Prostate gland (tissue), 2 donors: ENCODE results near the gene EIF6. TPM values are rescaled to one million over a fixed set of nuclear protein-coding genes. Genes with fewer than 3 reads are reported as not detected.

Experiments used
- DNase-seq: peaks from one replicate; pipeline ENCODE4 v3.0.0-alpha.2; 2019; ENCODE audit warnings: low spot score
- H3K27ac ChIP-seq, 2 donors: fragments of 200-600 bp; sonication (generic); 2 replicates each; pipeline ENCODE4 v1.5.1; 2017 to 2019
- H3K27me3 ChIP-seq: fragments of 200-600 bp; sonication (generic); replicated peaks from 2 replicates; pipeline ENCODE4 v1.5.1; 2019; ENCODE audit not compliant: insufficient read depth
- H3K36me3 ChIP-seq, 2 donors: fragments of 200-600 bp; sonication (generic); 1 replicate in 1 of 2; 2 replicates in 1 of 2; pipeline versions ENCODE4 v1.5.1 to v1.8.1; 2017 to 2019
- H3K4me1 ChIP-seq: fragments of 200-600 bp; sonication (generic); replicated peaks from 2 replicates; pipeline ENCODE4 v1.5.1; 2019
- H3K4me3 ChIP-seq, 2 donors: fragments of 200-600 bp; sonication (generic); 2 replicates each; pipeline ENCODE4 v1.5.1; 2017 to 2019
- H3K9me3 ChIP-seq: fragments of 200-600 bp; sonication (generic); 2 replicates; pipeline ENCODE4 v1.5.1; 2017
- POLR2A ChIP-seq: fragments of 450-650 bp; IDR thresholded peaks from one replicate; pipeline ENCODE4 v1.6.1; 2016; ENCODE audit warnings: antibody characterized with exemption, mild to moderate bottlenecking
- POLR2AphosphoS5 ChIP-seq: sonication (generic); formaldehyde crosslinking; IDR thresholded peaks from one replicate; pipeline ENCODE4 v1.6.1; 2017; ENCODE audit warnings: antibody characterized with exemption
- WGBS: methylation state at CpG from one replicate; pipeline ENCODE4 v1.1.5; 2018; 5-methylcytosine and 5-hydroxymethylcytosine counted together
- intact Hi-C: fragments of 100-400 bp; cut with DNase I; formaldehyde crosslinking; loops from one replicate; pipeline ENCODE4 v1.14.2; 2022
- total RNA-seq, 2 donors: library from RNA; depleted of rRNA; stranded (reverse); fragments of >200 nt; gene quantifications; one replicate each; pipeline ENCODE4 v1.1.0, GENCODE V29; 2016
- TF ChIP-seq, protein P1 (sequence below), 4 experiments: fragments of 200-600 bp in 2 of 4; fragments of 450-650 bp in 2 of 4; sonication (generic) in 2 of 4; IDR thresholded peaks; 1 replicate in 3 of 4; 2 replicates in 1 of 4; pipeline ENCODE4 v1.5.1; 2016 to 2019; ENCODE audit warnings: antibody characterized with exemption in 4 of 4, mild to moderate bottlenecking in 2 of 4, moderate library complexity in 2 of 4

The EIF6 gene
- total RNA-seq, 2 donors from 2014 or later, result 78.2 to 93.9 TPM

DNA sequence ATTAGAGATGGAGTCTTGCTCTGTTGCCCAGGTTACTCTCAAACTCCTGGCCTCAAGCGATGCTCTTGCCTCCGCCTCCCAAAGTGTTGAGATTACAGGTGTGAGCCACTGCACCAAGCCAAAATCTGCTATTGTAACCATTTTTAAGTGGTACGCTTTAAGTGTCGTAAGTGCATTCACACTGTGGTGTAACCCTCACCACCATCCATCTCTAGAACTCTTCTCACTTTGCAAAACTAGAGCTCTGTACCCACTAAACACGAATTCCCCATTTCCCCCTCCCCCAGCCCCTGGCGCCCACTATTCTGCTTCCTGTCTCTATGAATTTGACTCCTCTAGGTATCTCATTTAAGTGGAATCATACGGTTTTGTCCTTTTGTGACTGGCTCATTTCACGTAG, 10.5 kb upstream of the EIF6 start:
- Histone ChIP-seq H3K4me1 (no peaks in the 10 kb centered on the region), H3K27me3 (no peaks in the 10 kb centered on the region), H3K27ac (no peak overlapping the region), H3K9me3 (no peaks in the 10 kb centered on the region), H3K4me3 (no peak overlapping the region), H3K36me3 (no peaks in the 10 kb centered on the region)
- DNase-seq, result no peak
- intact Hi-C loops, result no loop called here
- TF ChIP-seq POLR2A, result no peak
- no peak for TF ChIP-seq POLR2AphosphoS5
- TF ChIP-seq, protein P1, sequence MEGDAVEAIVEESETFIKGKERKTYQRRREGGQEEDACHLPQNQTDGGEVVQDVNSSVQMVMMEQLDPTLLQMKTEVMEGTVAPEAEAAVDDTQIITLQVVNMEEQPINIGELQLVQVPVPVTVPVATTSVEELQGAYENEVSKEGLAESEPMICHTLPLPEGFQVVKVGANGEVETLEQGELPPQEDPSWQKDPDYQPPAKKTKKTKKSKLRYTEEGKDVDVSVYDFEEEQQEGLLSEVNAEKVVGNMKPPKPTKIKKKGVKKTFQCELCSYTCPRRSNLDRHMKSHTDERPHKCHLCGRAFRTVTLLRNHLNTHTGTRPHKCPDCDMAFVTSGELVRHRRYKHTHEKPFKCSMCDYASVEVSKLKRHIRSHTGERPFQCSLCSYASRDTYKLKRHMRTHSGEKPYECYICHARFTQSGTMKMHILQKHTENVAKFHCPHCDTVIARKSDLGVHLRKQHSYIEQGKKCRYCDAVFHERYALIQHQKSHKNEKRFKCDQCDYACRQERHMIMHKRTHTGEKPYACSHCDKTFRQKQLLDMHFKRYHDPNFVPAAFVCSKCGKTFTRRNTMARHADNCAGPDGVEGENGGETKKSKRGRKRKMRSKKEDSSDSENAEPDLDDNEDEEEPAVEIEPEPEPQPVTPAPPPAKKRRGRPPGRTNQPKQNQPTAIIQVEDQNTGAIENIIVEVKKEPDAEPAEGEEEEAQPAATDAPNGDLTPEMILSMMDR (IDR thresholded peaks at IDR 0.05), result no peak
- WGBS, result 83% methylated on average over 8 of the region's 8 CpGs

DNA sequence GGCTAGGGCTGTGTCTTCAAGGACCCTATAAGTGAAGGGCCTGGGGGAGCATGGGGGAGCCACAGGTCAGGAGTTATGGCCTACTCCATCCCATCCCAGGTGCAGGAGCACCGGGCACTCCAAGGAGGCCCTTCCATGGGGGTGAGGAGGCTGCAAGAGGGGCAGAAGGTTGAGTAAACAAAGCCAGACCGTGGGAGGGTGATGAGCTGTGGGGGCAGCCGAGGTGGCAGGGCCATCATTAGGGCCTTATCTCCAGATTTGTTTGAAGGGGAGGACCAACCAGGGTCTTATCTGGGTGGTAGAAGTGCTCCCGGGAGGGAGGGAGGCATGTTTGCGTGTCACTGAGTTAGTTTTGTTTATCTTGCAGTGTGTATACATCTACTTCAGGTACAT, 9.7 kb upstream of the EIF6 start:
- WGBS, result 53% methylated on average over 5 of the region's 5 CpGs

DNA sequence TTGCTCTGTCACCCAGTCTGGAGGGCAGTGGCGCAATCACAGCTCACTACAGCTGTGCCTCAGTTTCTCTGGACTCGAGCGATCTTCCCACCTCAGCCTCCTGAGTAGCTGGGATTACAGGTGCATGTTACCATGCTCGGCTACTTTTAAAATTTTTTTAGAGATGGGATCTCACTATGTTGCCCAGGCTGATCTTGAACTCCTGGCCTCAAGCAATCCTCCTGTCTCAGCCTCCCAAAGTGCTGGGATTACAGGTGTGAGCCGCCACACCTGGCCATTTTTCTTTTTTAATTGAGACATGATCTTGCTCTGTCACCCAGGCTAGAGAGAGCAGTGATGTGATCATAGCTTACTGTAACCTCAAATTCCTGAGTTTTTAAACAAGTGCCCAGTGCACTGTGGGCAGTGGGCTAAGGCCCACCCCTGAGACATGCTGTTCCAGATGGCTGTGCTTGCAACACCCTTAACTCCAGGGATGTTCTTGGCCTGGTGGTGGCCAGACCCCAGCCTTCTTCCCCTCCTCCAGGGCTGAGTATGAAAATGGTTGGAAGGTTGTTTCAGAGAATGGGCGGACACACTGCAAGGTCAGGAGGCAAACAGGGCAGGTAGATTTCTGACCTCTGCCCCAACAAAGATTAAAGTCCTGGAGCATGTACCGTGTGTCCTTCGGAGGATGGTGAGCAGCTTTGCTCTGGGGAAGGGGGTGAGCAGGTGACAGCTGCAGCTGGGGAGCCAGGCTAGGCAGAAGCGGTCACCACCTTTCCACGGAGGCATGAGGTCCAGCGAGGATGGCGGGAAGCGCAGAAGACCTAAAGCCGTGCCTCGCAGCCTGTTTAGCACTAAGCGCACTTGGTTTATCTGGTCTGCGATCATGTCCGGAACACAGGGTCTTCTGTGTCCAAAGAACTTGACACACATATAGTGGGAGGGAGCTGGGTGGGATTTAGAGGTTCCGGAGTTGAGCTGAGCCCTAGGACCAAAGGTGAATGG, 9.0 kb upstream of the EIF6 start:
- TF ChIP-seq POLR2A (no peak), POLR2AphosphoS5 (no peak)
- TF ChIP-seq, protein P1 (IDR thresholded peaks at IDR 0.05), result no peak
- H3K4me1 ChIP-seq, result no peaks in the 10 kb centered on the region
- 91% methylated on average over 19 of the region's 19 CpGs for WGBS
- no peaks in the 10 kb centered on the region for H3K27me3 ChIP-seq
- DNase-seq, result no peak
- H3K4me3 ChIP-seq, result no peak overlapping the region
- intact Hi-C loops, result no loop called here
- H3K27ac ChIP-seq, result no peak overlapping the region
- no peaks in the 10 kb centered on the region for H3K9me3 ChIP-seq
- H3K36me3 ChIP-seq, result no peaks in the 10 kb centered on the region

More for the DNA sequence above, 9.7 kb upstream of the EIF6 start:
- Histone ChIP-seq H3K4me1 (no peaks in the 10 kb centered on the region), H3K27me3 (no peaks in the 10 kb centered on the region), H3K27ac (no peak overlapping the region), H3K4me3 (no peak overlapping the region), H3K9me3 (no peaks in the 10 kb centered on the region), H3K36me3 (no peaks in the 10 kb centered on the region)
- TF ChIP-seq POLR2AphosphoS5 (no peak), POLR2A (no peak)
- TF ChIP-seq, protein P1 (IDR thresholded peaks at IDR 0.05), result no peak
- intact Hi-C loops, result no loop called here
- DNase-seq, result no peak

DNA sequence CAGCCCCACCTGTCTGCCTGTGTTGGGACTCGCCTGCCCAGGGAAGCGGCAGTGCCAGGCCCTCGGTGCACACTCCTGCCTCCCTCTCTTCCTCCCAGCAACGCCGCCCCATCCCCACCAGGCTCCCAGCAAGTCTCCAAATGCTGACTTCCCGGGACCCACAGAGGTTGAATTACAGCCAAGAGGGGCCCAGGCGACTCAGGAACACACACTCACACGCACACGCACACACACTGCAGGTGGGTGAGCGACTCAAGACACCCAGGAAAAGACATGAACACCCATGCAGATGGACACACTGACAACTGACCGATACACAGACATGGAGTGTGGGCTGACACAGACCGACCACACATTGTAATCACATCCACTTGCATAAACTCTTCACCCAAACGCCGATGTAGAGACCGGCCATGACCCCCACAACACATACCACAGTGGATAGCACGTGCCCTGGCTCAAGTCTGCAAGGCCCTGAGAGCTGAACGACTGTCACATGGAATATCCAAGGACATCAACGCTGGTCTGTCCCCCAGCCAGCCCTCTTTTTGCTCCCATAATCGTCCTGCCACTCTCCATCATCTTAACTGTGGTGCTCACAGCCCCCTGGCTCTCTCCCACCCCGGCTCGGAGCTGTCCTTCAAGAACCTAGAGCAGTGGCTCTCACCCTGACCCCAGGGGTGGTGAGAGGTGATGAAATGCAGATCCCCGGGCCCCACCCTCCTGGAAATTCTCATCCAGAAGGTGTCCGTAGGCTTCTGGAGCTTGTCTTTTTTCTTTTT, 8.1 kb upstream of the EIF6 start:
- H3K27me3 ChIP-seq, result no peaks in the 10 kb centered on the region
- no peak overlapping the region for H3K4me3 ChIP-seq
- no peaks in the 10 kb centered on the region for H3K36me3 ChIP-seq
- TF ChIP-seq, protein P1 (IDR thresholded peaks at IDR 0.05), result no peak
- TF ChIP-seq POLR2A (no peak), POLR2AphosphoS5 (no peak)
- intact Hi-C loops, result no loop called here
- WGBS, result 70% methylated on average over 21 of the region's 23 CpGs
- no peaks in the 10 kb centered on the region for H3K9me3 ChIP-seq
- H3K27ac ChIP-seq, result no peak overlapping the region
- no peaks in the 10 kb centered on the region for H3K4me1 ChIP-seq
- no peak for DNase-seq
